ENCODE data around the gene IPO13. TPM values are rescaled to one million over a fixed set of nuclear protein-coding genes. Genes with fewer than 3 reads are reported as not detected.

Gene IPO13
- total and polyA plus RNA-seq, 4 donors, result 7.3 to 35.4 (median 17.4) TPM

DNA sequence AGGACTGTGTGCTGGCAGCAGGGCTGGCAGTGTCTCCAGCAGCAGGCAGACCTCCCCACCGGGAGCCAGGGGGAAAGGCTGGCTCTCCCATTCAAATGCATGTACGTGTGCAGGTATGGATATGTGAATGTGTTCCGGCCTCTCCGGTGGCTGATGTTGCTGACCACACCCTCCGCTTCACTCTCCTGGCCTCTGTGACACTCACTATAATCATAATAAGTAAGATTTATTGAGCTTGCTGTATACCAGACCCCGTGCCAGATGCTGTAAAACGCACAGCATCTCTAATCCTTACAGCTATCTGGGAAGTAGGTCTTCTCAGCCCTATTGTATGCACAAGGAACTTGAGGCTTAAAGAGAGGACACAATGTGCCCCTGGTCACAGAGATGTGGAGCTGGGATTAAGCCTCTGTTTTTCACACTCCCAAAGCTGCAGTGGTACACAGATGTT, 33.7 kb upstream of the IPO13 start:
- 82 to 86% methylated on average over 7 of the region's 7 CpGs for WGBS, 2 donors

GRCh38 chr1:43913666-43914360, 32.9 kb upstream of the IPO13 start:
- no peak for ATAC-seq (ENCODE audit: insufficient read depth, low FRiP score)
- H3K27ac ChIP-seq (ENCODE audit: low read depth in 1 of 2, low read length in 1 of 2), result no peak overlapping the region
- H3K9ac ChIP-seq (ENCODE audit: insufficient read depth in 1 of 2, low read length in 2 of 2), result no peak overlapping the region
- H3K9me3 ChIP-seq (ENCODE audit: control insufficient read depth in 4 of 4, insufficient read depth in 3 of 4, low read length in 3 of 4), result no peaks in the 10 kb centered on the region
- DNase-seq, result no peak
- H3K4me3 ChIP-seq, result no peak overlapping the region
- TF ChIP-seq, protein P1, sequence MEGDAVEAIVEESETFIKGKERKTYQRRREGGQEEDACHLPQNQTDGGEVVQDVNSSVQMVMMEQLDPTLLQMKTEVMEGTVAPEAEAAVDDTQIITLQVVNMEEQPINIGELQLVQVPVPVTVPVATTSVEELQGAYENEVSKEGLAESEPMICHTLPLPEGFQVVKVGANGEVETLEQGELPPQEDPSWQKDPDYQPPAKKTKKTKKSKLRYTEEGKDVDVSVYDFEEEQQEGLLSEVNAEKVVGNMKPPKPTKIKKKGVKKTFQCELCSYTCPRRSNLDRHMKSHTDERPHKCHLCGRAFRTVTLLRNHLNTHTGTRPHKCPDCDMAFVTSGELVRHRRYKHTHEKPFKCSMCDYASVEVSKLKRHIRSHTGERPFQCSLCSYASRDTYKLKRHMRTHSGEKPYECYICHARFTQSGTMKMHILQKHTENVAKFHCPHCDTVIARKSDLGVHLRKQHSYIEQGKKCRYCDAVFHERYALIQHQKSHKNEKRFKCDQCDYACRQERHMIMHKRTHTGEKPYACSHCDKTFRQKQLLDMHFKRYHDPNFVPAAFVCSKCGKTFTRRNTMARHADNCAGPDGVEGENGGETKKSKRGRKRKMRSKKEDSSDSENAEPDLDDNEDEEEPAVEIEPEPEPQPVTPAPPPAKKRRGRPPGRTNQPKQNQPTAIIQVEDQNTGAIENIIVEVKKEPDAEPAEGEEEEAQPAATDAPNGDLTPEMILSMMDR (IDR thresholded peaks at IDR 0.05; ENCODE audit: control extremely low read depth, extremely low read depth), result no peak
- H3K4me1 ChIP-seq (ENCODE audit: control insufficient read depth in 5 of 5, insufficient read depth in 5 of 5, low read length in 5 of 5), result no peaks in the 10 kb centered on the region
- H3K27me3 ChIP-seq (ENCODE audit: control insufficient read depth in 3 of 3, insufficient read depth in 3 of 3, low read length in 2 of 3), result no peaks in the 10 kb centered on the region
- H3K36me3 ChIP-seq (ENCODE audit: control insufficient read depth in 4 of 4, insufficient read depth in 4 of 4, low read length in 4 of 4), result peaks cover 0 to 7% (median 3%) of the 10 kb centered on the region in 4 donors
- WGBS, 2 donors, result 84 to 85% methylated on average over 18 of the region's 18 CpGs

More for the DNA sequence above, 33.7 kb upstream of the IPO13 start:
- ATAC-seq (ENCODE audit: insufficient read depth, low FRiP score) (no peak), DNase-seq (no peak)
- no peaks in the 10 kb centered on the region for H3K9me3 ChIP-seq (ENCODE audit: control insufficient read depth in 4 of 4, insufficient read depth in 3 of 4, low read length in 3 of 4)
- TF ChIP-seq, protein P1 (IDR thresholded peaks at IDR 0.05; ENCODE audit: control extremely low read depth, extremely low read depth), result no peak
- peaks cover 0 to 7% (median 3%) of the 10 kb centered on the region in 4 donors for H3K36me3 ChIP-seq (ENCODE audit: control insufficient read depth in 4 of 4, insufficient read depth in 4 of 4, low read length in 4 of 4)
- no peaks in the 10 kb centered on the region for H3K4me1 ChIP-seq (ENCODE audit: control insufficient read depth in 5 of 5, insufficient read depth in 5 of 5, low read length in 5 of 5)
- H3K27ac ChIP-seq (ENCODE audit: low read depth in 1 of 2, low read length in 1 of 2), result no peak overlapping the region
- H3K9ac ChIP-seq (ENCODE audit: insufficient read depth in 1 of 2, low read length in 2 of 2), result no peak overlapping the region
- H3K27me3 ChIP-seq (ENCODE audit: control insufficient read depth in 3 of 3, insufficient read depth in 3 of 3, low read length in 2 of 3), result no peaks in the 10 kb centered on the region
- no peak overlapping the region for H3K4me3 ChIP-seq

- WGBS, 2 donors, result 92 to 95% methylated on average over 13 of the region's 13 CpGs
- no peak overlapping the region for H3K4me3 ChIP-seq
- TF ChIP-seq, protein P1 (IDR thresholded peaks at IDR 0.05; ENCODE audit: control extremely low read depth, extremely low read depth), result no peak
- H3K4me1 ChIP-seq (ENCODE audit: control insufficient read depth in 5 of 5, insufficient read depth in 5 of 5, low read length in 5 of 5), result no peaks in the 10 kb centered on the region
- H3K9me3 ChIP-seq (ENCODE audit: control insufficient read depth in 4 of 4, insufficient read depth in 3 of 4, low read length in 3 of 4), result no peaks in the 10 kb centered on the region
- no peak overlapping the region for H3K27ac ChIP-seq (ENCODE audit: low read depth in 1 of 2, low read length in 1 of 2)
- no peak overlapping the region for H3K9ac ChIP-seq (ENCODE audit: insufficient read depth in 1 of 2, low read length in 2 of 2)
- DNase-seq, result no peak
- no peaks in the 10 kb centered on the region for H3K27me3 ChIP-seq (ENCODE audit: control insufficient read depth in 3 of 3, insufficient read depth in 3 of 3, low read length in 2 of 3)
- no peak for ATAC-seq (ENCODE audit: insufficient read depth, low FRiP score)
- H3K36me3 ChIP-seq (ENCODE audit: control insufficient read depth in 4 of 4, insufficient read depth in 4 of 4, low read length in 4 of 4), result peaks cover 0 to 7% (median 3%) of the 10 kb centered on the region in 4 donors
These were observed 31.9 kb upstream of the IPO13 start for GRCh38 chr1:43914576-43915525.

Measured in lung (tissue), 12 donors.